ENCODE results near the gene ANTXR2. TPM values are rescaled to one million over a fixed set of nuclear protein-coding genes. Genes with fewer than 3 reads are reported as not detected.

Gene ANTXR2
- total RNA-seq, 2 experiments from 2014 or later: 3.0 to 3.6 TPM

DNA sequence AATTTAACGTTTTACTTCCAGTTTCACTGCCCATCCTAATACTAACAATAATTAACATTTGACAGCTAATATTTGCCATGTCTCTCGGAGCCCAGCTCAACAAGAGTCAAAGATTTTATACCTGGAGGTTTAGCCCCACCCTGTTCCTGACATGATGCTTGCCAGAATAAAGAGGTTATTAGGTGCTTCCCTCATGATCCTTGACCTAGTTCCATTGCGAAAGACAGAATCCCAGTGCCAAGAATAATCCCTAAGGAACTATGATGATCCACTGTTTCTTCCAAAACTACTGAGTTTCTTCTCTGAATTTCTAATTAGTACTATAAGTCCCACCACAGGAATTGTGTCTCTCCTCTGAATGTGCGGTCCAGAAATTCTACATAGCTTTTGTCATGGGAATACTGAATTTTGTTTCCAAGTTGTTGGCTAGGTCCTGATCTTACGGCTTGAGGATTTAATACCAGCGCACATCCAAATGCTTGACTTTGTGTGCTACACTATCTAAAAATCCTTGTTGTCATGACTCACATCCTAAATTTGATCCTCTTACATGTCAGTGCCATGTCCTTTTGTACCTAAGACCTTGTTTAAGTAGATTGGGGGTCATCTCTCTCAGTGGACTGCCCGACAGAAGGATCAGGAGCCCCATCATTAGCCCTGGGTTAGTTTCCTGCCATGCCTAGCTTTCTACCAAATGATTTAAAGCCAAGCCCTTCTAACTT lies 23.1 kb downstream of the ANTXR2 start:
- intact Hi-C loops (cut with micrococcal nuclease): no loop called here
- Mint-ChIP-seq H3K4me1 (ENCODE audit: low read depth) (peaks cover 15% of the 10 kb centered on the region), H3K4me3 (no peak overlapping the region), H3K27ac (no peak overlapping the region), H3K36me3 (ENCODE audit: low read depth) (peaks cover 11% of the 10 kb centered on the region), H3K27me3 (no peaks in the 10 kb centered on the region), H3K9me3 (no peaks in the 10 kb centered on the region)
- TF ChIP-seq, protein P1, sequence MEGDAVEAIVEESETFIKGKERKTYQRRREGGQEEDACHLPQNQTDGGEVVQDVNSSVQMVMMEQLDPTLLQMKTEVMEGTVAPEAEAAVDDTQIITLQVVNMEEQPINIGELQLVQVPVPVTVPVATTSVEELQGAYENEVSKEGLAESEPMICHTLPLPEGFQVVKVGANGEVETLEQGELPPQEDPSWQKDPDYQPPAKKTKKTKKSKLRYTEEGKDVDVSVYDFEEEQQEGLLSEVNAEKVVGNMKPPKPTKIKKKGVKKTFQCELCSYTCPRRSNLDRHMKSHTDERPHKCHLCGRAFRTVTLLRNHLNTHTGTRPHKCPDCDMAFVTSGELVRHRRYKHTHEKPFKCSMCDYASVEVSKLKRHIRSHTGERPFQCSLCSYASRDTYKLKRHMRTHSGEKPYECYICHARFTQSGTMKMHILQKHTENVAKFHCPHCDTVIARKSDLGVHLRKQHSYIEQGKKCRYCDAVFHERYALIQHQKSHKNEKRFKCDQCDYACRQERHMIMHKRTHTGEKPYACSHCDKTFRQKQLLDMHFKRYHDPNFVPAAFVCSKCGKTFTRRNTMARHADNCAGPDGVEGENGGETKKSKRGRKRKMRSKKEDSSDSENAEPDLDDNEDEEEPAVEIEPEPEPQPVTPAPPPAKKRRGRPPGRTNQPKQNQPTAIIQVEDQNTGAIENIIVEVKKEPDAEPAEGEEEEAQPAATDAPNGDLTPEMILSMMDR (IDR thresholded peaks at IDR 0.05): no peak
- ChIA-PET CTCF (no interaction called here), POLR2A (interaction anchor here (1.3 kb wide), 1 partner anchor 22 kb away, joined by 4 read pairs; no protein-coding TSS in a partner anchor)
- DNase-seq: no peak
- ATAC-seq: no peak

DNA sequence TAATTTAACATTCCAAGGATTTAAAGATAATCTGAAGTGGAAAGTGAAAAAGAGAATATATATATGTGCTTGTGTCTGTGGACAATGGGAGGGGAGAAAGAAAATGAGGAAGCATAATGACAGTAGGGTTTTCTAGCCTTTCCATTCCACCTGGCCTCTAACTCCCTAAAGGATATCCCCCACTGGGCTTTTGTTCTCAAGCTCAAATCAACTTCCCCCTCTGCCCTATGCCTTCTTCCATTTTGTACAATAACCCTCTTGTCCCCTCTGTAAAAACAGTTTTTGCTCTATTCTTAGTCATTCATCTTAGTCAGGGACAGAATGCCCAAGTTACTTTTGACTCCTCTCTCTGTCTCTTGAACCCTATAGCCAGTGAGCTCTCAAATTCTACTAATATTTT lies 23.6 kb downstream of the ANTXR2 start:
- TF ChIP-seq, protein P1 (IDR thresholded peaks at IDR 0.05): no peak
- ChIA-PET CTCF (no interaction called here), POLR2A (interaction anchor here (1.3 kb wide), 1 partner anchor 23 kb away, joined by 4 read pairs; no protein-coding TSS in a partner anchor)
- Mint-ChIP-seq H3K9me3 (no peaks in the 10 kb centered on the region), H3K4me1 (ENCODE audit: low read depth) (peaks cover 14% of the 10 kb centered on the region), H3K4me3 (no peak overlapping the region), H3K27ac (no peak overlapping the region), H3K27me3 (no peaks in the 10 kb centered on the region), H3K36me3 (ENCODE audit: low read depth) (peaks cover 10% of the 10 kb centered on the region)
- intact Hi-C loops (cut with micrococcal nuclease): no loop called here
- DNase-seq (no peak), ATAC-seq (no peak)

DNA sequence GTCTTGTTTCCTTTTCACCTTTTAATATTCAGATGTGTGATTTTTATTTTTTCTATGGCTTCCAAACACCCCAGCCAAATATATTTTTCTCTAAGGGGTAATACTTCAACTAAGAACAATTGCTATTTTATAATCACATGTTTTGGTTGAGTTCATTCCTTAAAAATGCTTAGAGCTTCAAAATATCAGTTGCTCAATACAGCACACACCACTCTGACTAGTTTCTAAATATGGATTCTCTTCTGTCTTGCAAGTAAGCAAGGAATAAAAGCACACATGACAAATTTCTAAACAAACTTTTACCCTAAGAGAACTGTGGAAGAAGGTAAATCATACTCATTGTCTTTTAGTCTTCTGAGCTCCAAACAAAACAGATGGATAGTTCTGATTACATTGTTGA lies 27.2 kb downstream of the ANTXR2 start:
- ChIA-PET POLR2A (no interaction called here), CTCF (interaction anchor here (1.2 kb wide), 1 partner anchor 157 kb away, joined by 3 read pairs; no protein-coding TSS in a partner anchor)
- Mint-ChIP-seq H3K9me3 (no peaks in the 10 kb centered on the region), H3K27me3 (no peaks in the 10 kb centered on the region), H3K4me3 (no peak overlapping the region), H3K4me1 (ENCODE audit: low read depth) (peaks cover 12% of the 10 kb centered on the region), H3K36me3 (ENCODE audit: low read depth) (peaks cover 3% of the 10 kb centered on the region), H3K27ac (no peak overlapping the region)
- no peak for DNase-seq
- intact Hi-C loops (cut with micrococcal nuclease): no loop called here
- TF ChIP-seq, protein P1 (IDR thresholded peaks at IDR 0.05): no peak
- ATAC-seq: no peak

DNA sequence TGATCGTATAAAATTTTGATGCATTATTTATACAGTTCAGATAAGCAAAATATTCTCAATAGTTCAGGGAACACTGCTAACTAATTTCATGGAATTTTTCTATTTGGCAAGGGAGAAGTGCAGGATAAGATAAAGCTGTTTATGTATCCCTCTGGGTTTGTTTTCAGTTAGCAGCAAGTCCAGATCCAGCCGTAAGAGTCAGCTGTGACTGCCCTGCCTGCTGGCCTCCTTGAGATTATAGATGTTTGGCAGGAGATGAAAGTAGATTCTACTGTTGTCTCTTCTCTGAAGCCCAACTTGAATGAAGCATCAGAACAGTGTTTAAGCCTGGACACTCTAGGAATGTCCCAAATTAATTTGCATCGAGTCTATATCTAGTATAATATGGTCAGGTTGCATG lies 29.5 kb downstream of the ANTXR2 start:
- CTCF ChIA-PET: no interaction called here

DNA sequence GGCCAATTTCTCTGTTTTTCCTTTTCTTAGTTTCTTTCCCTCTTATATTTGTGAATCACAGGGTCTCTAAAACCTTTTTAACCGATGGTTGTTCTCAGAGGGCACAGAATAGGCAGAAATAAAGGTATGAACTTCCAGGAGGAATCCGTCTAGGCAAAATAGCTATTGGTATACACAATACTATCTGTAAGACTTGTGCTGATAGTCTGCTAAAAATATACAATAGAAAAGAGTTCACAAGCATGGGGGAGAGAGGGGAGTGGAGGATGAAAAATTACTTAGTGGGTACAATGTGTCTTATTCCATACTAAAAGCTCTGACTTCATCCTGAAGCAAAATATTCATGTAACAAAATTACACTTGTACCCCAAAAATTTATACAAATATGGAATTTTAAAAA lies 30.2 kb downstream of the ANTXR2 start:
- TF ChIP-seq, protein P1 (IDR thresholded peaks at IDR 0.05): no peak
- intact Hi-C loops (cut with micrococcal nuclease): no loop called here
- Mint-ChIP-seq H3K4me1 (ENCODE audit: low read depth) (peaks cover 5% of the 10 kb centered on the region), H3K27me3 (no peaks in the 10 kb centered on the region), H3K4me3 (no peak overlapping the region), H3K36me3 (ENCODE audit: low read depth) (peaks cover 5% of the 10 kb centered on the region), H3K9me3 (no peaks in the 10 kb centered on the region), H3K27ac (no peak overlapping the region)
- no peak for DNase-seq
- ChIA-PET CTCF (no interaction called here), POLR2A (no interaction called here)
- ATAC-seq: no peak

More for the DNA sequence above, 29.5 kb downstream of the ANTXR2 start:
- no peak for ATAC-seq
- Mint-ChIP-seq H3K4me1 (ENCODE audit: low read depth) (peaks cover 5% of the 10 kb centered on the region), H3K4me3 (no peak overlapping the region), H3K27ac (no peak overlapping the region), H3K27me3 (no peaks in the 10 kb centered on the region), H3K9me3 (no peaks in the 10 kb centered on the region), H3K36me3 (ENCODE audit: low read depth) (peaks cover 5% of the 10 kb centered on the region)
- intact Hi-C loops (cut with micrococcal nuclease): no loop called here
- POLR2A ChIA-PET: no interaction called here
- DNase-seq: no peak
- TF ChIP-seq, protein P1 (IDR thresholded peaks at IDR 0.05): no peak

Data from activated CD8-positive, alpha-beta T cell treated with anti-CD3 and anti-CD28 coated beads for 36 hours (primary cell).